Measurements from ENCODE around the gene NET1.
"Not testable (repeated sequence)": the region's sequence is repeated elsewhere in the genome, so short reads cannot be mapped to it uniquely, and the experiment has no call there.

Gene NET1, protein sequence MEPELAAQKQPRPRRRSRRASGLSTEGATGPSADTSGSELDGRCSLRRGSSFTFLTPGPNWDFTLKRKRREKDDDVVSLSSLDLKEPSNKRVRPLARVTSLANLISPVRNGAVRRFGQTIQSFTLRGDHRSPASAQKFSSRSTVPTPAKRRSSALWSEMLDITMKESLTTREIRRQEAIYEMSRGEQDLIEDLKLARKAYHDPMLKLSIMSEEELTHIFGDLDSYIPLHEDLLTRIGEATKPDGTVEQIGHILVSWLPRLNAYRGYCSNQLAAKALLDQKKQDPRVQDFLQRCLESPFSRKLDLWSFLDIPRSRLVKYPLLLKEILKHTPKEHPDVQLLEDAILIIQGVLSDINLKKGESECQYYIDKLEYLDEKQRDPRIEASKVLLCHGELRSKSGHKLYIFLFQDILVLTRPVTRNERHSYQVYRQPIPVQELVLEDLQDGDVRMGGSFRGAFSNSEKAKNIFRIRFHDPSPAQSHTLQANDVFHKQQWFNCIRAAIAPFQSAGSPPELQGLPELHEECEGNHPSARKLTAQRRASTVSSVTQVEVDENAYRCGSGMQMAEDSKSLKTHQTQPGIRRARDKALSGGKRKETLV

GRCh38 chr10:5412277-5412941, at the start of gene NET1:
TSS of gene NET1 (plus strand) at chr10:5412557. CDS start at chr10:5412693, 136 bp downstream.
- DNase-seq: peak; percentile 61

DNA sequence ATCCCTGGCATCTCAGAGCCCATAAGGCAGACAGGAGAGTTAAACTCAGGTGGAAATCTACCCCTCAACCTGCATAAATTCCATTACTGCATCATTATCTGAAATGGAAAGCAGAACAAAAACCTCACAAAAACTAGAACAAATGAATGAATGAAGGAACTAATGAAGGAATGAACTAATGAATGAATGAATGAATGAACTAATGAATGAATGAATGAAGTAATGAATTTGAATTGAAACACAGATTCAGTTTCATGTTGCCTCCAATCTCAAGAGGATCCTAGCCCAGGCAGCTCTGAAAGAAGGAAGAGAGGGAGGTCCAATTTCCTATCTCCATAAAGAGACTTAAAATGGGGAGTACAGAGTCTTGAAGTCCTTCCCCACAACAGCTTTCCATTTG, 49.5 kb upstream of the NET1 start:
- no peak for DNase-seq

- no peak for DNase-seq
These were observed 48.0 kb upstream of the NET1 start for GRCh38 chr10:5364374-5364773.

- no peak for DNase-seq
These were observed 47.4 kb upstream of the NET1 start, which contains the start of gene UCN3 for GRCh38 chr10:5364890-5365338. TSS of gene UCN3 (plus strand) at chr10:5364966. CDS start at chr10:5373721, 8,755 bp downstream.

DNA sequence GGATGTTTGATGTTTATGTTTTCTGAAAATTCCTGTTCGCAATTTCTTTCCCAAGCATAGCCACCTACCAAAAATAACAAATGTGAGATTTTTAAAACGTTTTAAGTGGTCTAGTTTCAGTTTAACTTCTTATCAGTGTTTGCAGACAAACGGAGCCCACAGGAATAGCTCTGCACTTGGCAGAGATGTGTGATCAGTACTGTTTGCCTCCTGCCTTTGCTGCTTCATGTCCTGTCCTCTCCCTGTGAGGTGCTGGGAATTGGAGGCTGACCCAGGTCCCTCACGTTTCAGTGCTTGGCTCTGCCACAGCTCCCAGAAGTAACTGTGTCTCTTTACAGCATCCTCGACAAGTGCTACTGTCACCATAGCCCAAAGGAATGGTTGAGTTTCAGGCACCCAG, 46.4 kb upstream of the NET1 start:
- DNase-seq: no peak

GRCh38 chr10:5369362-5370158, 42.8 kb upstream of the NET1 start:
- DNase-seq: no peak

GRCh38 chr10:5370493-5371352, 41.6 kb upstream of the NET1 start:
- DNase-seq: no peak

DNA sequence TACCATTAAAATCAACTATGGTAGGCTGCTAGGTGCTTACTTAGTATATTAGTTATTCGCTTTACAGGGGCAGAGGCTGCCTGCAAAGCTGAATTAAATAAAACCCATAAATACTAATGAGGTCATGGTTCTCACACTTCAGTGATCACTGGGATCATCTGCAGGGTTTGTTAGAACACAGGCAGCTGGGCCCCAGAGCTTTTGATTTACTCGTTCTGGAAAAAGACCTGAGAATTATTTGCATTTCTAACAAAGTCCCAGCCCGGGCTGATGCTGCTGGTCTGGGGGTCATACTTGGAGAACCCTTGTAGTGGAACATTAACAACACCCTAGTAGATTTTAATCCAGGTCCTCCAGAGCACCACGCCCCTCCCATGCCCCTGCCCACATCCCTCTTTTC, 39.0 kb upstream of the NET1 start:
- DNase-seq: no peak

- no peak for DNase-seq
These were observed 38.3 kb upstream of the NET1 start for GRCh38 chr10:5373891-5374611.

- no peak for DNase-seq
These were observed 35.9 kb upstream of the NET1 start for GRCh38 chr10:5376450-5376849.

GRCh38 chr10:5379202-5379601, 33.2 kb upstream of the NET1 start:
- not testable (repeated sequence) for DNase-seq

- not testable (repeated sequence) for DNase-seq
These were observed 32.0 kb upstream of the NET1 start for GRCh38 chr10:5380395-5380794.

- DNase-seq: no peak
These were observed 31.2 kb upstream of the NET1 start for GRCh38 chr10:5381187-5381586.

DNA sequence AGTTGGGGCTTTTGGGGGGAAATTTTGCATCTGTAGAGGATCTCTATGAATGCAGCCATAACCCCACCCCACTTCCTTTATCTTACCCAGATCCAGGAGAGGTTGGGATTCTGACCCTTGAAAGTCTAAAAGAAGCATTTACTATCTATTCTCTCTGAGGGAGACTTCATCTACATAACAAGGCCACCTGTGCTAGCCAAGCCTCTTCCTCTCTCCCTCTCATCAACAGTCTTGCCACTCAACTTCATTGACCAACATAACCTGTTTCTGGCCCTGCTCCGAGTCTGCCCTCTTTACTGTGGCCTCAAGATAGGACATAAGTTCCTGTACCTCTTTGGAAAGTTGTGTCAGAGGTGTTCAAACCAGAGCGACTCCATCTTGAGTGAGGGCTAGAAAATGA, 27.1 kb upstream of the NET1 start:
- DNase-seq: no peak

DNA sequence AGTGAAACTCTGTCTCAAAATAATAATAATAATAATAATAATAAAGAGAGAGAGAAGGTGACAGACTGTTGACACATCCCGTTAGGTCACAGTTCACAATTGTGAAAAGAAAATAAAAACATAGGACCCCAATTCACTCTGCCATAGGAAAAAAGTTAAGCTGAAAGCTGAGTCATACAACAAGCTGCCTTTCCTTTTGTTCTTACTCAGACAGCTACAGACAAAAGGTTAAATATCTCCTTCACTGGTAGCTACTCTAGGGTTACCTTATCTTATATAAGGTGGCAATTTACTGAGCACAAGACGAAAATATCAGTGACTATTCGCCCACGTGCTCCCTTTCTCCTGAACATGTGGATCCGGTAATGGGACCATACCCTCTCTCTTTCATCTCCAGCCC, 25.2 kb upstream of the NET1 start:
- no peak for DNase-seq

DNA sequence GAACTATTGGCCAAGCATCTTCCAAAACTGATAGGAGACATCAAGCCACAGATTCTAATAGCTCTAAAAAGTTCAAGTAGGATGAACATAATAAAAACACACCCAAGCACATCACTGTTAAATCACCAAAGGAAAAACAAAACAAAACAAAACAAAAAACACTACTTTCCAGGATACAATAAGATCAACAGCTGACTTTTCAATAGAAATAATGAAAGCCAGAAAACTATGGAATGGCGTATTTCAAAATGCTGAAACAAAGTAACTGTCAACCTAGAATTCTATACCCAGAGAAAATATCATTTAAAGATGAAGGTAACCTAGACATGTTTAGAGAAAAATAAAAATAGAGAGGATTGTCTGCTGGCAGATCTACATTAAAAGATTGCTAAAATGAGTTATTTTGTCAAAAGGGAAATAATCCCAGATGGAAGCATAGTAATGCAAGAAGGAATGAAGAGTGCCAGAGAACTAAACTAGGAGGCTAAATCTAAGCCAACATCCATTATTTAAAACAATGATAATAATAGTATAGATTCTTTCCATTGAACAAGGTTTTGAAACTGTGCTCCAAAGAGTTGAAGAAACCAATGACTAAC, 21.7 kb upstream of the NET1 start:
- DNase-seq: no peak

DNA sequence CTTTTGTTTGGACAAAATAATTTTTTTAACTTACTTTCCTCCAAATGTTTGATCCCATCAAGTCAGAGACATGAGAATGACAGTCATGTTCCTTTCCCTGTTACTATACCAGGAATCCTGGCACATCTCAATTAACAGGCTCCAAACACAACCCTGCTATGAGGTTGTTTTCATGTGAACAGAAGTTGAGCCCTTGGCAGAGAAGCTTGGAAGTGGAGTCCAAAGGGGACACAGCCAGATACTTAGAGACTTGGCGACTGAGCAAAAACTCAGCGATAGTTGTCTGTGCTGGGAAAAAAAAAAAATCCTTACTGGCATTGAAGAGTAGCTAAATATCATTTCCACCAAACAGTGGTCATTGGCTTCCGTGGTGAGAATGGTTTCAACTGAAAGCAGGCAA, 20.6 kb upstream of the NET1 start:
- DNase-seq: no peak

GRCh38 chr10:5393529-5393928, 18.8 kb upstream of the NET1 start:
- no peak for DNase-seq

- no peak for DNase-seq
These were observed 17.2 kb upstream of the NET1 start for GRCh38 chr10:5395168-5395567.

DNA sequence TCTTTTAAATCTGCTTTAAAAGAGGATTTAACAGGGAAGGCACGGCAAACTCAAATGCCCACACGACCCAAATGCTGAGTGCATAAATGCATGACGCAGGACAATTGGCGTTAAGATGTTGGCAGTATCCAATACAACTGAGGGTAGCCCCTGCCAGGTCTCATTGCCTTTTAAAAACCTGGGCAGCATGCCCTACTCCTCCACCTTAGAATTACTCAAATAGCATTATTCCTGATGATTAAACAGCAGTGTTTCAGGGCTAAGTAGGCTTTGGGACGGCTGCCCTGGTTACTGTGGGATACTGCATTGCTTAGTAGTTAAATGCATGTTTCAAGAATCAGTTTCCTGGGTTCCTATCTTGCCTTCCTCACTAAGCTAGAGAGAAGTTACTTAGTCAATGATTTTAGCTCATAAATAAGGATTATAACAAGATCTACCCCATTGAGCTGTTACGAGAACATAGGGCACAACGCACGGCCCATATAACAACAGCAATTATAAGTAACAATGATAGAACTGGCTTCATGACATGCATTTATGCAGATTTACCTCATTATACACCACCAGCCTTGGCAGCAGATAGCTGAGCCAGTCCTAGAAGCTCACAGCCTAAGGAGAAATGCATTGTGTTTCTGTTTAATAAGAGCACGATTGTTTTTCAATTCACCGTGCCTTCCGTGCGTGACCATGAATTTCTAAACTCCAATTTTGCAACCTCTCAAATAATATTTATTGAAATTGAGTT, 15.6 kb upstream of the NET1 start:
- DNase-seq: no peak
